Loucy (cell line): ENCODE measurements around the gene FADS1.

Source experiments
- EZH2phosphoT487 ChIP-seq: fragments of 200-600 bp; IDR thresholded peaks from 2 replicates; pipeline ENCODE4 v1.6.1; 2018; ENCODE audit warnings: antibody characterized with exemption, mild to moderate bottlenecking, moderate library complexity, borderline replicate concordance
- TF ChIP-seq, protein P1 (sequence below): fragments of 200-600 bp; sonication (generic); conservative IDR thresholded peaks from 2 replicates; pipeline ENCODE4 v1.5.1; 2014; ENCODE audit warnings: mild to moderate bottlenecking, antibody characterized with exemption, low read length

DNA sequence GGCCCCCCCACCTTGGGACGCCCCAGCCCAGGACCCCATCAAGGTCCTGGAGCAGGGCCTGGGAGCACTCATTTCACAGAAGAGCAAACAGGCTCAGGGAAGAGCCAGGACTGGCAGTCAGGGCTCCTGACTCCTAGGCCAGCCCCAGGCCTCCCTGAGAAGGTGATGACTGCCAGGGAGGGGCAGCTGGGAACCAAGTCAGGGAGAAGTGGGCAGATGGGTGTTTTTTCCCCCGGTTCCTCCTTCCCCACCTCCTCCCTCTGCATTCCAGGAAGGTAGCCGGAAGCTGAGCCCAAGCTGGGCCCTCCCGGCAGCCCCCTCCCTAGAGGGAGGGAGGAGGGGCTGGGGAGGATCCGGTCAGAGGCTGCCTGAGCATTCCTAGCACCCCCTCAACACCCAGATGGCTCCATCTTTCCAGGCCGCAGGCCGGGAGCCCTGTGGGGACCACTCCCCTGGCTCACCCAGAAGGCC, 44.8 kb downstream of the FADS1 start:
- TF ChIP-seq, protein P1, sequence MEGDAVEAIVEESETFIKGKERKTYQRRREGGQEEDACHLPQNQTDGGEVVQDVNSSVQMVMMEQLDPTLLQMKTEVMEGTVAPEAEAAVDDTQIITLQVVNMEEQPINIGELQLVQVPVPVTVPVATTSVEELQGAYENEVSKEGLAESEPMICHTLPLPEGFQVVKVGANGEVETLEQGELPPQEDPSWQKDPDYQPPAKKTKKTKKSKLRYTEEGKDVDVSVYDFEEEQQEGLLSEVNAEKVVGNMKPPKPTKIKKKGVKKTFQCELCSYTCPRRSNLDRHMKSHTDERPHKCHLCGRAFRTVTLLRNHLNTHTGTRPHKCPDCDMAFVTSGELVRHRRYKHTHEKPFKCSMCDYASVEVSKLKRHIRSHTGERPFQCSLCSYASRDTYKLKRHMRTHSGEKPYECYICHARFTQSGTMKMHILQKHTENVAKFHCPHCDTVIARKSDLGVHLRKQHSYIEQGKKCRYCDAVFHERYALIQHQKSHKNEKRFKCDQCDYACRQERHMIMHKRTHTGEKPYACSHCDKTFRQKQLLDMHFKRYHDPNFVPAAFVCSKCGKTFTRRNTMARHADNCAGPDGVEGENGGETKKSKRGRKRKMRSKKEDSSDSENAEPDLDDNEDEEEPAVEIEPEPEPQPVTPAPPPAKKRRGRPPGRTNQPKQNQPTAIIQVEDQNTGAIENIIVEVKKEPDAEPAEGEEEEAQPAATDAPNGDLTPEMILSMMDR: no peak
- TF ChIP-seq EZH2phosphoT487: no peak
